ENCODE measurements around the gene RHEX.
"Not testable (repeated sequence)": the region's sequence is repeated elsewhere in the genome, so short reads cannot be mapped to it uniquely, and the experiment has no call there.

The RHEX gene

DNA sequence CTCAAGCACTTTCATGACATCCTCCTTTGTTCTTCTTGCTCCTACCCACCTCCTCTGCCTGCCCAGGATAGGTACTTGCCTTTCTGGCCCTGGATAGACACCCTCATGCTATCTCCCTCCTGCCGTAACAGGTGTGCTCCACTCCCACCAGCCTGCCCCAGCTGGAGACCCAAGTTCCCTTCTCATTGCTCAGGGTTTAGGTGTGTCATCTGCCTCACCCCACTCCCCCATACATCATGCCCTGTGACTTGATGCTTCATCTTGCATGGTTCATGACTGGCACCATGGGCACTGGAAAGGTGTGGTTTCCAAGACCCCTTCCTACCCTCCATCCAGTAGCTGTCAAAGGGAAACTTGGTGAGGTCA, 5.9 kb downstream of the RHEX start:
- no peak for DNase-seq (ENCODE audit: low read depth, low spot score)
- no peak overlapping the region for H3K4me3 ChIP-seq (ENCODE audit: low read depth, low read length)
- in situ Hi-C loops (cut with HindIII; ENCODE audit: low sequenced_read_pairs) = no loop called here
- TF ChIP-seq, protein P1, sequence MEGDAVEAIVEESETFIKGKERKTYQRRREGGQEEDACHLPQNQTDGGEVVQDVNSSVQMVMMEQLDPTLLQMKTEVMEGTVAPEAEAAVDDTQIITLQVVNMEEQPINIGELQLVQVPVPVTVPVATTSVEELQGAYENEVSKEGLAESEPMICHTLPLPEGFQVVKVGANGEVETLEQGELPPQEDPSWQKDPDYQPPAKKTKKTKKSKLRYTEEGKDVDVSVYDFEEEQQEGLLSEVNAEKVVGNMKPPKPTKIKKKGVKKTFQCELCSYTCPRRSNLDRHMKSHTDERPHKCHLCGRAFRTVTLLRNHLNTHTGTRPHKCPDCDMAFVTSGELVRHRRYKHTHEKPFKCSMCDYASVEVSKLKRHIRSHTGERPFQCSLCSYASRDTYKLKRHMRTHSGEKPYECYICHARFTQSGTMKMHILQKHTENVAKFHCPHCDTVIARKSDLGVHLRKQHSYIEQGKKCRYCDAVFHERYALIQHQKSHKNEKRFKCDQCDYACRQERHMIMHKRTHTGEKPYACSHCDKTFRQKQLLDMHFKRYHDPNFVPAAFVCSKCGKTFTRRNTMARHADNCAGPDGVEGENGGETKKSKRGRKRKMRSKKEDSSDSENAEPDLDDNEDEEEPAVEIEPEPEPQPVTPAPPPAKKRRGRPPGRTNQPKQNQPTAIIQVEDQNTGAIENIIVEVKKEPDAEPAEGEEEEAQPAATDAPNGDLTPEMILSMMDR (IDR thresholded peaks at IDR 0.05; ENCODE audit: low read depth, low read length) = no peak

- TF ChIP-seq, protein P1 (IDR thresholded peaks at IDR 0.05; ENCODE audit: low read depth, low read length) = no peak
- in situ Hi-C loops (cut with HindIII; ENCODE audit: low sequenced_read_pairs) = no loop called here
- H3K4me3 ChIP-seq (ENCODE audit: low read depth, low read length) = no peak overlapping the region
- no peak for DNase-seq (ENCODE audit: low read depth, low spot score)
Observed at GRCh38 chr1:206059355-206059915, 6.5 kb downstream of the RHEX start.

GRCh38 chr1:206060844-206061243, 7.9 kb downstream of the RHEX start:
- TF ChIP-seq, protein P1 (IDR thresholded peaks at IDR 0.05; ENCODE audit: low read depth, low read length) = no peak

DNA sequence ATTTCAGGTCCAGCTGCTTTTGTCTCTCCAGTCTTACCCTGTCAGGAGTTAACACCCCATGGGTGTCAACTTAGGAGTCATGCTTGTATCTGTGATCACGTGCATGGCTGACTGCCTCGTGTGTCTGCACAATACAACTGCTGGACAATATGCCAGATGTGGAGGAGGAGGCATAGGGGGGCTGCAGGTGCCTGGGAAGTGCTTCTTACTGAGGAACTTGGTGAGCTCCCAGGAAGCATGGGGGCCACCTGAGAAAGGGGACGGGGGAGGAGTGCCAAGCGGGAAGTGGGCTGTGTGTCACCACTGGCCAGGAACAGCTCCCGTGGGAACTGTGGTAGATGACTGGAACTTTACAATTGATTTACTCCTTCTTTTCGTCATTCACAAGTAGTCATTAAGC, 9.5 kb downstream of the RHEX start:
- TF ChIP-seq, protein P1 (IDR thresholded peaks at IDR 0.05; ENCODE audit: low read depth, low read length) = no peak
- in situ Hi-C loops (cut with HindIII; ENCODE audit: low sequenced_read_pairs) = no loop called here
- no peak for DNase-seq (ENCODE audit: low read depth, low spot score)
- no peak overlapping the region for H3K4me3 ChIP-seq (ENCODE audit: low read depth, low read length)

More at GRCh38 chr1:206060844-206061243, 7.9 kb downstream of the RHEX start:
- no peak for DNase-seq (ENCODE audit: low read depth, low spot score)
- no peak overlapping the region for H3K4me3 ChIP-seq (ENCODE audit: low read depth, low read length)
- in situ Hi-C loops (cut with HindIII; ENCODE audit: low sequenced_read_pairs) = no loop called here

DNA sequence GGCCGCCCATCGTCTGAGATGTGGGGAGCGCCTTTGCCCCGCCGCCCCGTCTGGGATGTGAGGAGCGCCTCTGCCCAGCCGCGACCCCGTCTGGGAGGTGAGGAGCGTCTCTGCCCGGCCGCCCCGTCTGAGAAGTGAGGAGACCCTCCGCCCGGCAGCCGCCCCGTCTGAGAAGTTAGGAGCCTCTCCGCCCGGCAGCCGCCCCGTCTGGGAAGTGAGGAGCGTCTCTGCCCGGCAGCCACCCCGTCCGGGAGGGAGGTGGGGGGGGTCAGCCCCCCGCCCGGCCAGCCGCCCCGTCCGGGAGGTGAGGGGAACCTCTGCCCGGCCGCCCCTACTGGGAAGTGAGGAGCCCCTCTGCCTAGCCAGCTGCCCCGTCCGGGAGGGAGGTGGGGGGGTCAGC, 11.0 kb downstream of the RHEX start:
- DNase-seq (ENCODE audit: low read depth, low spot score); in situ Hi-C loops (cut with HindIII; ENCODE audit: low sequenced_read_pairs): not testable (repeated sequence)

GRCh38 chr1:206064501-206064900, 11.5 kb downstream of the RHEX start:
- DNase-seq (ENCODE audit: low read depth, low spot score); in situ Hi-C loops (cut with HindIII; ENCODE audit: low sequenced_read_pairs); H3K4me3 ChIP-seq (ENCODE audit: low read depth, low read length): not testable (repeated sequence)

More for the DNA sequence above, 11.0 kb downstream of the RHEX start:
- H3K4me3 ChIP-seq (ENCODE audit: low read depth, low read length) = not testable (repeated sequence)

DNA sequence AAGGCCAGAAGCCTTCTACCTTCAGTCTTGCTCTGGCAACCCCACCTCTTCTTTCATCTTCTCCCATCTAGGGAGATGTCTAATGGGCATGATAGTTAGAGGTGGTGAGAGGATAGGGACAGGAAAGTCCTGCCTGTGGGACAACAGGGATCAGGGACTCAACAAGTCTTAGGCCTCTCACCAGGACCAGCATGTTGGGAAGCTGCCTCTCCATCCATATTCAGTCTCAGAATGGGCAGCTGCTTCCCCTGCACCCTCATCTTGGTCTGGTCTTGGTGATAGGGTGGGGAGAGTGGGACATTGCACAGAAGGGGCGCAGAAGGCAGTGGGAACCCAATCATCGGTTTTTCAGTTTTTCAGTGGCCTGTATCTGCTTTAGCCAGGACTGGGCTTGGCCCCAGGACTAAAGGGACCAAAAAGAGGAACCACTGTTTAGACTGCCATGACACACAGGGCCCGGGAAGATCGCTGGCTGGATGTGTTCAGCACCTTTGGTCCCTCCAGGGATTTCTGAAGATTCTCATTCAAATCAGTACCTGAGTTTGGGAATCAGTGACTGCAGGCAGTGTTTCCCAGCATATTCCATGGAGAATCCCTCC, 12.7 kb downstream of the RHEX start:
- DNase-seq (ENCODE audit: low read depth, low spot score) = no peak
- H3K4me3 ChIP-seq (ENCODE audit: low read depth, low read length) = no peak overlapping the region
- in situ Hi-C loops (cut with HindIII; ENCODE audit: low sequenced_read_pairs) = no loop called here
- TF ChIP-seq, protein P1 (IDR thresholded peaks at IDR 0.05; ENCODE audit: low read depth, low read length) = no peak

Data from astrocyte of the spinal cord (primary cell).